HCT116 (cell line): ENCODE results near the gene FBXL16. TPM values are rescaled to one million over a fixed set of nuclear protein-coding genes. Genes with fewer than 3 reads are reported as not detected.
A peak's percentile ranks its signal among the peaks of the same experiment; 100 is the strongest.

Experiments used
- ATAC-seq: fragments of 200-7000 bp; cut with Tn5 transposase; 2 replicates; pipeline ENCODE4 v1.9.1; 2020; ENCODE audit warnings: mild to moderate bottlenecking, moderate library complexity
- BruUV-seq: library from RNA; stranded (reverse); fragments of 400-500 nt; replicated peaks from 2 replicates; lab custom pipeline; 2021; lab: Mats Ljungman, UMichigan
- CTCF ChIA-PET: fragments of 300-600 bp; sonication (Branson Sonifier 250); formaldehyde crosslinking; loops from one replicate; lab custom pipeline; 2021; ENCODE audit warnings: antibody characterized with exemption; lab: Charles Lee
- POLR2A ChIA-PET: fragments of 300-600, 350-600 bp; sonication (Branson Sonifier 250); formaldehyde crosslinking; loops from one replicate; lab custom pipeline; 2021; ENCODE audit warnings: antibody characterized with exemption; lab: Charles Lee
- RAD21 ChIA-PET, 2 experiments: fragments of 300-600 bp; sonication (Branson Sonifier 250); formaldehyde crosslinking; loops; one replicate each; lab custom pipeline; 2023; ENCODE audit warnings: low total read pairs in 2 of 2; ENCODE audit not compliant: uncharacterized antibody in 2 of 2, unreplicated experiment in 2 of 2, low non-redundant PET in 1 of 2; lab: Charles Lee
- DNase-seq: peaks from one replicate; pipeline ENCODE4 v3.0.0-alpha.2; 2010; ENCODE audit warnings: low read depth, low spot score
- H2AFZ ChIP-seq: fragments of 200-600 bp; shearing (Covaris generic), sonication (generic); 2 replicates; pipeline ENCODE4 v1.6.1; 2017; ENCODE audit warnings: low read depth, mixed run types, mixed read lengths, antibody characterized with exemption, low read length; ENCODE audit not compliant: poor library complexity, severe bottlenecking
- H3K27ac ChIP-seq: 2 replicates; pipeline ENCODE4 v1.5.1; 2012; ENCODE audit warnings: low read depth, low read length
- H3K27me3 ChIP-seq: fragments of 200-600 bp; sonication (generic); 2 replicates; pipeline ENCODE4 v1.6.1; 2016; ENCODE audit warnings: mixed run types, low read length, mixed read lengths; ENCODE audit not compliant: insufficient read depth
- H3K36me3 ChIP-seq, 2 experiments: fragments of 200-500 bp in 1 of 2; fragments of 200-600 bp in 1 of 2; sonication (Bioruptor generic) in 1 of 2; sonication (generic) in 1 of 2; 2 replicates each; pipeline versions ENCODE4 v1.5.1 to v1.6.1; 2014 to 2016; ENCODE audit warnings: low read length in 2 of 2, inconsistent platforms in 1 of 2, mixed read lengths in 1 of 2, mixed run types in 1 of 2; ENCODE audit not compliant: insufficient read depth in 2 of 2, control insufficient read depth in 1 of 2
- H3K4me1 ChIP-seq, 2 experiments: fragments of 200-600 bp in 1 of 2; sonication (generic) in 1 of 2; 2 replicates each; pipeline versions ENCODE4 v1.5.1 to v1.6.1; 2012 to 2017; ENCODE audit warnings: low read length in 2 of 2, inconsistent platforms in 1 of 2, mild to moderate bottlenecking in 1 of 2, mixed read lengths in 1 of 2, mixed run types in 1 of 2, moderate library complexity in 1 of 2; ENCODE audit not compliant: insufficient read depth in 2 of 2, control insufficient read depth in 1 of 2
- H3K4me2 ChIP-seq: fragments of 200-600 bp; sonication (generic); 2 replicates; pipeline ENCODE4 v1.6.1; 2017; ENCODE audit warnings: mixed run types, low read length, mixed read lengths
- H3K4me3 ChIP-seq, 2 experiments: fragments of 200-600 bp in 1 of 2; sonication (generic) in 1 of 2; replicated peaks in 1 of 2; 2 replicates each; pipeline ENCODE4 v1.5.1; 2011 to 2016; ENCODE audit warnings: low read length in 2 of 2, control low read depth in 1 of 2, low read depth in 1 of 2, mild to moderate bottlenecking in 1 of 2, mixed read lengths in 1 of 2, mixed run types in 1 of 2
- H3K79me2 ChIP-seq: fragments of 200-600 bp; sonication (generic); 2 replicates; pipeline ENCODE4 v1.6.1; 2017; ENCODE audit warnings: mild to moderate bottlenecking, mixed run types, low read length, moderate library complexity, mixed read lengths; ENCODE audit not compliant: insufficient read depth
- H3K9ac ChIP-seq: fragments of 200-600 bp; sonication (generic); 2 replicates; pipeline ENCODE4 v1.6.1; 2016; ENCODE audit warnings: low read length, mixed read lengths
- H3K9me2 ChIP-seq: fragments of 200-600 bp; sonication (generic), shearing (Covaris generic); 2 replicates; pipeline ENCODE4 v1.6.1; 2017; ENCODE audit warnings: mixed run types, mild to moderate bottlenecking, moderate library complexity; ENCODE audit not compliant: insufficient read depth
- H3K9me3 ChIP-seq, 2 experiments: fragments of 200-500 bp in 1 of 2; fragments of 200-600 bp in 1 of 2; sonication (Bioruptor generic) in 1 of 2; sonication (generic) in 1 of 2; 2 replicates each; pipeline ENCODE4 v1.6.1; 2014 to 2017; ENCODE audit warnings: low read length in 2 of 2, mixed read lengths in 2 of 2, inconsistent platforms in 1 of 2, low read depth in 1 of 2, mild to moderate bottlenecking in 1 of 2, mixed run types in 1 of 2, moderate library complexity in 1 of 2; ENCODE audit not compliant: control insufficient read depth in 1 of 2, insufficient read depth in 1 of 2
- H4K20me1 ChIP-seq: fragments of 200-600 bp; sonication (generic), shearing (Covaris generic); 2 replicates; pipeline ENCODE4 v1.6.1; 2017; ENCODE audit warnings: mixed run types, mild to moderate bottlenecking, moderate library complexity; ENCODE audit not compliant: insufficient read depth
- ATF3 ChIP-seq: IDR thresholded peaks from 2 replicates; pipeline ENCODE4 v1.6.1; 2012
- ELF1 ChIP-seq: IDR thresholded peaks from 2 replicates; pipeline ENCODE4 v1.6.1; 2012; ENCODE audit warnings: low read depth, borderline replicate concordance
- FOSL1 ChIP-seq: IDR thresholded peaks from 2 replicates; pipeline ENCODE4 v1.6.1; 2012; ENCODE audit warnings: low read depth
- JUND ChIP-seq: IDR thresholded peaks from 2 replicates; pipeline ENCODE4 v1.6.1; 2012
- MAX ChIP-seq: IDR thresholded peaks from 2 replicates; pipeline ENCODE4 v1.6.1; 2012
- POLR2A ChIP-seq: IDR thresholded peaks from 2 replicates; pipeline ENCODE4 v1.7.0; 2011; ENCODE audit warnings: borderline replicate concordance; ENCODE audit not compliant: insufficient read depth, insufficient read length; ENCODE audit errors: extremely low read depth
- POLR2AphosphoS5 ChIP-seq: IDR thresholded peaks from 2 replicates; pipeline ENCODE4 v1.6.1; 2011; ENCODE audit warnings: mild to moderate bottlenecking, low read depth, low read length, moderate library complexity
- RAD21 ChIP-seq: IDR thresholded peaks from 2 replicates; pipeline ENCODE4 v1.6.1; 2012; ENCODE audit warnings: low read depth, mild to moderate bottlenecking
- SIN3A ChIP-seq: IDR thresholded peaks from 2 replicates; pipeline ENCODE4 v1.6.1; 2012; ENCODE audit warnings: low read depth
- SP1 ChIP-seq: IDR thresholded peaks from 2 replicates; pipeline ENCODE4 v1.6.1; 2012; ENCODE audit warnings: low read depth
- SRF ChIP-seq: IDR thresholded peaks from 2 replicates; pipeline ENCODE4 v1.6.1; 2012; ENCODE audit warnings: low read depth
- YY1 ChIP-seq: IDR thresholded peaks from 2 replicates; pipeline ENCODE4 v1.6.1; 2011; ENCODE audit warnings: low read length, low read depth, moderate library complexity, mild to moderate bottlenecking; ENCODE audit not compliant: insufficient replicate concordance; ENCODE audit errors: extremely low read depth
- ZNF274 ChIP-seq: fragments of 200-500 bp; sonication (Bioruptor generic); IDR thresholded peaks from 2 replicates; pipeline ENCODE4 v1.6.1; 2014; ENCODE audit warnings: mild to moderate bottlenecking, low read depth, low read length, inconsistent platforms
- intact Hi-C: fragments of 100-400 bp; cut with micrococcal nuclease; formaldehyde crosslinking; loops from 2 replicates; pipeline ENCODE4 v1.10.0; 2022
- total RNA-seq: library from RNA; stranded (reverse); gene quantifications from one replicate; pipeline ENCODE4 v1.2.1, GENCODE V29; 2021; ENCODE audit not compliant: unreplicated experiment

The FBXL16 gene
- total RNA-seq, 1 experiment from 2014 or later: 49.7 TPM

- no TSS peak for BruUV-seq
- ChIA-PET RAD21 (no interaction called here), CTCF (interaction anchor here (1.0 kb wide), 1 partner anchor 32 kb away, joined by 3 read pairs; the partner anchor contains the start of gene JMJD8), POLR2A (interaction anchor here (1.1 kb wide), 1 partner anchor 8 kb away, joined by 4 read pairs; no protein-coding TSS in a partner anchor)
- no peaks in the 10 kb centered on the region for H3K36me3 ChIP-seq
- peaks cover 17% of the 10 kb centered on the region for H3K79me2 ChIP-seq
- H3K4me3 ChIP-seq: no peak overlapping the region
- H3K4me2 ChIP-seq: no peak overlapping the region
- DNase-seq (no peak), ATAC-seq (no peak)
- H3K27me3 ChIP-seq: no peaks in the 10 kb centered on the region
- H3K9me2 ChIP-seq: no peaks in the 10 kb centered on the region
- no peak overlapping the region for H2AFZ ChIP-seq
- H3K9ac ChIP-seq: no peak overlapping the region
- no peaks in the 10 kb centered on the region for H3K9me3 ChIP-seq
- intact Hi-C loops: no loop called here
- no peaks in the 10 kb centered on the region for H4K20me1 ChIP-seq
- H3K27ac ChIP-seq: no peak overlapping the region
- TF ChIP-seq SRF (no peak), JUND (no peak), FOSL1 (no peak)
- H3K4me1 ChIP-seq: peaks cover 5 to 21% of the 10 kb centered on the region in 2 experiments; a peak in 2 of 4 replicates
Observed at GRCh38 chr16:651844-652243, 53.8 kb downstream of the FBXL16 start.

- Histone ChIP-seq H3K9me3 (no peaks in the 10 kb centered on the region), H3K9me2 (no peaks in the 10 kb centered on the region), H4K20me1 (no peaks in the 10 kb centered on the region), H3K4me1 (peaks cover 13 to 33% of the 10 kb centered on the region in 2 experiments), H2AFZ (no peak overlapping the region), H3K4me3 (peak overlapping the region; percentile 64 to 68), H3K79me2 (peaks cover 21% of the 10 kb centered on the region), H3K27ac (peak overlapping the region; percentile 96), H3K9ac (peak overlapping the region; percentile 82), H3K27me3 (no peaks in the 10 kb centered on the region), H3K4me2 (peak overlapping the region; percentile 84), H3K36me3 (no peaks in the 10 kb centered on the region)
- no TSS peak for BruUV-seq
- RAD21 ChIA-PET: no interaction called here
- ATAC-seq (peak; percentile 10), DNase-seq (no peak)
- POLR2A ChIA-PET: no interaction called here
- TF ChIP-seq ELF1: no peak
- no peak for TF ChIP-seq SP1
- TF ChIP-seq SIN3A: no peak
- no peak for TF ChIP-seq RAD21
- no peak for TF ChIP-seq FOSL1
- TF ChIP-seq MAX: no peak
- no peak for TF ChIP-seq YY1
- no peak for TF ChIP-seq POLR2A
- TF ChIP-seq POLR2AphosphoS5: no peak
- no peak for TF ChIP-seq ZNF274
- TF ChIP-seq ATF3: no peak
- CTCF ChIA-PET: interaction anchor here (1.9 to 2.3 kb wide), 2 partner anchors 10 to 29 kb away, joined by 5 to 13 read pairs; no protein-coding TSS in a partner anchor
- intact Hi-C loops: no loop called here
Observed at GRCh38 chr16:649631-650030, 56.0 kb downstream of the FBXL16 start.
